HFFc6 (cell line): ENCODE results near the gene CYP4B1. TPM values are rescaled to one million over a fixed set of nuclear protein-coding genes. Genes with fewer than 3 reads are reported as not detected.
"Not testable (repeated sequence)": the region's sequence is repeated elsewhere in the genome, so short reads cannot be mapped to it uniquely, and the experiment has no call there.

ENCODE experiments used
- DNase-seq: peaks from one replicate; pipeline ENCODE4 v3.0.0-alpha.2; 2018
- H3K27ac Mint-ChIP-seq: 2 replicates; pipeline ENCODE4 v1.8.0; 2020; ENCODE audit warnings: mild to moderate bottlenecking, mixed read lengths
- H3K27me3 Mint-ChIP-seq: 2 replicates; pipeline ENCODE4 v1.8.0; 2021; ENCODE audit warnings: mild to moderate bottlenecking, moderate library complexity, mixed read lengths; ENCODE audit not compliant: insufficient read depth
- H3K36me3 Mint-ChIP-seq: 2 replicates; pipeline ENCODE4 v1.8.0; 2021; ENCODE audit warnings: low read depth, mixed read lengths
- H3K4me1 Mint-ChIP-seq: 2 replicates; pipeline ENCODE4 v1.8.0; 2020; ENCODE audit warnings: low read depth, mixed read lengths
- H3K4me3 Mint-ChIP-seq: 2 replicates; pipeline ENCODE4 v1.8.0; 2020; ENCODE audit warnings: mild to moderate bottlenecking, moderate library complexity, mixed read lengths
- H3K9me3 Mint-ChIP-seq: 2 replicates; pipeline ENCODE4 v1.8.0; 2020; ENCODE audit warnings: mild to moderate bottlenecking, mixed read lengths
- CTCF ChIP-seq: fragments of 200-600 bp; sonication (generic); IDR thresholded peaks from 2 replicates; pipeline ENCODE4 v1.5.0; 2021; ENCODE audit warnings: antibody characterized with exemption, mild to moderate bottlenecking
- total RNA-seq, 6 experiments: library from RNA; stranded (reverse); fragmentation: NEBNext Ultra II Directional; extraction: Animal tissue kit (Norgen Biotek cat#: 25700); gene quantifications; 2 replicates in 1 of 6; 3 replicates in 5 of 6; pipeline ENCODE4 v1.2.3, GENCODE V29; 2021

The CYP4B1 gene
- total RNA-seq, 6 experiments from 2014 or later: not detected

- Mint-ChIP-seq H3K4me1 (no peaks in the 10 kb centered on the region), H3K27ac (no peak overlapping the region), H3K4me3 (no peak overlapping the region), H3K27me3 (peaks cover 2% of the 10 kb centered on the region; the same call in 1 of the 2 replicates), H3K36me3 (no peaks in the 10 kb centered on the region), H3K9me3 (peaks cover 29% of the 10 kb centered on the region)
- DNase-seq: no peak
- TF ChIP-seq CTCF: no peak
Observed at GRCh38 chr1:46774297-46774696, 24.5 kb upstream of the CYP4B1 start.

- DNase-seq, H3K36me3 Mint-ChIP-seq, H3K27me3 Mint-ChIP-seq, H3K27ac Mint-ChIP-seq, H3K4me1 Mint-ChIP-seq, H3K4me3 Mint-ChIP-seq: not testable (repeated sequence)
- H3K9me3 Mint-ChIP-seq: peaks cover 31% of the 10 kb centered on the region
Observed at GRCh38 chr1:46778456-46778855, 20.4 kb upstream of the CYP4B1 start.

DNA sequence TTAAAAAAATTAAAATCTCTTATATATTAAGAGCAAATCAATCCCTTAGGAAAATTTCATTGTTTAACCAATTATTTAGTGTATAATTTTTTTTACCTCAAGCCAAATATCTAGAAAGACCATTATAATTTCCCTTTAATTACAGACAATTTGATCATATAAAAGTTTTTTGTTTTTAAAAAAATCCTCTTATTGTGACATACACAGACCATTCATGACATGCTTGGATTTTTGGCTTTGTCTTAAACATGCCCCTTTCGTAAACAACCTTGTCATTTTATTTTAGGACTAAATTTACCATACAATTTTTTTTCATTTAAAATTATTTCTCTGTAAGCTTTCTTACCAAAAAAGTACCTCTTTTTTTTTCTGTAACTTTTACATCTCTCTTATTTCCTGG is 14.2 kb upstream of the CYP4B1 start:
- H3K4me3 Mint-ChIP-seq: no peak overlapping the region
- TF ChIP-seq CTCF: no peak
- H3K27me3 Mint-ChIP-seq: peaks cover 3% of the 10 kb centered on the region; the same call in 1 of the 2 replicates
- H3K4me1 Mint-ChIP-seq: no peaks in the 10 kb centered on the region
- no peak for DNase-seq
- no peak overlapping the region for H3K27ac Mint-ChIP-seq
- no peaks in the 10 kb centered on the region for H3K36me3 Mint-ChIP-seq
- H3K9me3 Mint-ChIP-seq: peaks cover 36% of the 10 kb centered on the region

GRCh38 chr1:46788634-46789033 is 10.2 kb upstream of the CYP4B1 start:
- not testable (repeated sequence) for H3K36me3 Mint-ChIP-seq

DNA sequence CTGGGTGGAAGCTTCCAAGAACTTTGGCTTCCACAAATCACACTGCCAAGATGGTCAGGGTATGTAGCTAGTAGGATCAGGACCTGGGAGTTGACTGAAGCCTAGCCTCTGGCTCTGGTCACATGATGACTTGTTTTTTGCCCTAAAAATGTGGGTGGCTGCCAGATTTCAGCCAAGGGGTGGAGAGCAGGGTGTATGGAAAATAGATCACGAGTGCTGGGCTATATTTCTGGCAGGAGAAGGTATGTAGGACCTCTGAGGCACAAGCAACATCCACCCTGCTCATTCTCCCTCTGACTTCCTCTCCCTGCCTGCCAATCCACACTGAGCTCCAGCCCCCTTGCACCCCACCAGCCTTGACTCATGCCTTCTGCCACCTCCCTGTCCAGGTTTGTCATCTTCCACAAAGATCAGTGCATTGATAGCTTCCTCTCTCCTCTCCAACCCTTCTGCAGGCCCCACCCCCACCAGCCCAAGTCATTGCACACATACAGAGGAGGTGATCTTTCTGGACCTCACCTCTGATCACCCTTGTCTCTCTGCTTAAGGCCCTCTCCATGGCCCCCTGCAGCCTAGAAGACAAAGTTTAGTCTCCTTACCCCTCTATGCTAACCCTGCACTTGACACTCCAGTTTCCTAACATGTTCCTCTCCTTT is 8.3 kb upstream of the CYP4B1 start:
- no peak for TF ChIP-seq CTCF
- no peaks in the 10 kb centered on the region for H3K36me3 Mint-ChIP-seq
- no peak overlapping the region for H3K27ac Mint-ChIP-seq
- DNase-seq: no peak
- peaks cover 16% of the 10 kb centered on the region for H3K9me3 Mint-ChIP-seq
- no peaks in the 10 kb centered on the region for H3K4me1 Mint-ChIP-seq
- no peak overlapping the region for H3K4me3 Mint-ChIP-seq
- peaks cover 3% of the 10 kb centered on the region; the same call in 1 of the 2 replicates for H3K27me3 Mint-ChIP-seq

More at GRCh38 chr1:46788634-46789033, 10.2 kb upstream of the CYP4B1 start:
- H3K27me3 Mint-ChIP-seq, H3K4me1 Mint-ChIP-seq, DNase-seq, H3K27ac Mint-ChIP-seq, H3K4me3 Mint-ChIP-seq: not testable (repeated sequence)
- H3K9me3 Mint-ChIP-seq: peaks cover 22% of the 10 kb centered on the region

DNA sequence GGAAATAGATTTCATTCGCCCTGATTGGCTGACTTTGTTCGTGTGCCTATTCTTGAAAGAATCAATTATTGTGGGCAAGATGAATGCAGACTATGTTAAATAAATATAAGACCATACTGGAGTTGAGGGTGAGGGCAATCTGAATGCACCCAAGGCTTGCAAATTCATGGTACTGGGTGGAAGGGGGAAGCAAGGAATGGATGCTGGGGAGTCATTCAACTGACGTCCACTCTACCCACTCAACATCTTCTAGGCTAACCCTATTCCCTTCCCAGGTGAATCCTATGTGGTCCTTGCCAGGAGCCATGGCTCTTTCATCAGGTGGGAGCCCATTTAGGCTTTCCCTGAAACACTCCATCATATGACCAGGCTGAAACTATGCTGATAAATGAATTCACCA is 5.7 kb upstream of the CYP4B1 start:
- no peak for DNase-seq
- Mint-ChIP-seq H3K4me1 (no peaks in the 10 kb centered on the region), H3K4me3 (no peak overlapping the region), H3K27me3 (peaks cover 3% of the 10 kb centered on the region; the same call in 1 of the 2 replicates), H3K36me3 (no peaks in the 10 kb centered on the region), H3K27ac (no peak overlapping the region), H3K9me3 (peaks cover 38% of the 10 kb centered on the region)
- no peak for TF ChIP-seq CTCF
